HG03457 (cell line): ENCODE data around the gene PSMG1.
"Not testable (repeated sequence)": the region's sequence is repeated elsewhere in the genome, so short reads cannot be mapped to it uniquely, and the experiment has no call there.

ENCODE experiments used
- ATAC-seq: cut with Tn5 transposase; IDR thresholded peaks from one replicate; pipeline ENCODE4 v1.9.1; 2021; ENCODE audit warnings: moderate number of reproducible peaks; ENCODE audit not compliant: unreplicated experiment

The PSMG1 gene

GRCh38 chr21:39157241-39157640 lies 26.0 kb downstream of the PSMG1 start:
- ATAC-seq, result not testable (repeated sequence)

DNA sequence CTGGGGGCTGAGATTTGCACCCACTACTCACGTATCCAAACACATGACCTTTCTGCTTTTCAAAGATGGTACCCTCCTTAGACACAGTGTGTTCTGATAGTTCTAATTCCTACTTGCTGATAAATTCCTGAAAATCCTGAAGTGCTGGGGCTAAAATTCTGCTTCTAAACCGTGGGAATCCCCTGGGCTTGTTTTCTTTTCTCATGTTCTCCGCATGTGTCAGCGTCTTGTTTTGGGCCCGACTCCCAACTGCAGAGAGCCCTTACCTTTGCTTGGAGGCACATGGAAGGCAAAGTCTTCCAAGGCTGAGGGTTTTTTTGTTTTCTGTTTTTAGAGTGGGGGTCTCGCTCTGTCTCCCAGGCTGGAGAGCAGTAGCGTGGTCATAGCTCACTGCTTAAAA lies 27.2 kb downstream of the PSMG1 start:
- no peak for ATAC-seq

DNA sequence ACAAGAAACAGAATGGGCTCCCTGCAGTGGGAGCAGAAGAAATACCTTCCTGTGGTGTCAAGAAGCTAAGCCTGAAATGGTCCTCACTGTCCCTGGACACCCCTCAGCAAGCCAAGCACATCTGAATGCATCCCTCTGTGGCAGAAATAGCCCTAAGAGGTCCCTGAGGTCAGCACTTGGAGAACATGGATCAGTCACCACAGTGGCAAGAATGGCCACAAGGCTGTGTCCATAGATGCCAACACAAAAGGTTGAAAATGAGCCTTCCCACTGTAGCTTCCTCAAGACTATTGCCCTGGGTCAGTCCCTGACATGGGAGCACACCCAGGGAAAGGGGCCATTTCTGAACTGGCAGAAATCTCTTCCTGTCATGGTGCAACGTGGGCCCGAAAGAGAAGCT lies 27.7 kb downstream of the PSMG1 start:
- ATAC-seq, result no peak

DNA sequence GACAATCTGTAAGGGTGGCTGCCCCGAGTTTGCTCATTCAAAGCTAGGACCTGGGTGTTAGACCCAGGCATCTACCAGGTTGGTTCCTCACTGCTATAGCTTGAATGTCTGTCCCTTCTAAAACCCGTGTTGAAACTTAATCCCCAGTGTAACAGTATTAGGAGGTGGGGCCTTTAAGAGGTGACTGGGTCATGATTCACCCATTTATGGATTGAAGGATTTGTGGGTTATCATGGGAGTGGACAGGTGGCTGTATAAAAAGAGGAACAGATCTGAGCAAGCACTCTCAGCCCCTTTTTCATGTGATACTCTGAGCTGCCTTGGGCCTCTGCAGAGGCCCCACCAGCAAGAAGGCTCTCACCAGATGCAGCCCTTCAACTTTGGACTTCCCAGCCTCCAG lies 29.4 kb downstream of the PSMG1 start:
- no peak for ATAC-seq

- no peak for ATAC-seq
These were observed 29.9 kb downstream of the PSMG1 start for GRCh38 chr21:39153373-39153772.

DNA sequence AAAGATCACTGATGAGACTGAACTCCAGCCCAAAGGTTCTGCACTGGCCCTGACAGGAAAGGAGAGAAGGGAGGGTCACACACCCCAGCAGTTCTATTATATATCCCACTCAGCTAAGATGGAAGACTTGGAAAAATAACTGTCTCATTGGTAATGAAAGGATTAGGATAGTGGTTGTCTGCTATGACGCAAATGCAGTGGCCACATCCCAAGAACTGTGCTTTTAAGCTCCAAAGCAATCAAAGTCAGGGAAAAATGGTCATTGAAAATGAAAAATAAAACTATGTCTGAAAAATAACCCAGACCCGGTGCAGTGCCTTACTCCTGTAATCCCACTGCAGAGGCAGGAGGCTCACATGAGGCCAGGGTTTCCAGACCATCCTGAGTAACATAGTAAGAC lies 31.0 kb downstream of the PSMG1 start:
- no peak for ATAC-seq

GRCh38 chr21:39150877-39151276 lies 32.4 kb downstream of the PSMG1 start:
- ATAC-seq, result no peak

- ATAC-seq, result no peak
These were observed 32.9 kb downstream of the PSMG1 start for GRCh38 chr21:39150316-39150715.

DNA sequence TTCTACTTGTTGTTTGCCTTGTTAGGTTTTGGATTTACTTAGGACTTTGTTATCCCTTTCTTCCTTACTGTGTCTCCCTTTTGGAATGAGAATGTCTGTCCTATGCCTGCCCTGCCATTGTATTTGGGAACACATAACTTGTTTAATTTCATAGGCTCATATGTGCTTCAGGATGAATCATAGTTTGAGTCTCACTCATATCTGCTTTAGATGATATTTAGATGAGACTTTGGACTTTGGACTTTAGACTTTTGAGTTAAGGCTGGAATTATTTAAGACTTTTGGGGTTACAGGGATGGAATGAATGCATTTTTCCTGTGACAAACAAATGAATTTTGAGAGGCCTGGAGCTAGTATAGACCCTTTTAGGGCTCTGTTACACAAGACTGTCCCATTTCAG lies 33.4 kb downstream of the PSMG1 start:
- no peak for ATAC-seq

DNA sequence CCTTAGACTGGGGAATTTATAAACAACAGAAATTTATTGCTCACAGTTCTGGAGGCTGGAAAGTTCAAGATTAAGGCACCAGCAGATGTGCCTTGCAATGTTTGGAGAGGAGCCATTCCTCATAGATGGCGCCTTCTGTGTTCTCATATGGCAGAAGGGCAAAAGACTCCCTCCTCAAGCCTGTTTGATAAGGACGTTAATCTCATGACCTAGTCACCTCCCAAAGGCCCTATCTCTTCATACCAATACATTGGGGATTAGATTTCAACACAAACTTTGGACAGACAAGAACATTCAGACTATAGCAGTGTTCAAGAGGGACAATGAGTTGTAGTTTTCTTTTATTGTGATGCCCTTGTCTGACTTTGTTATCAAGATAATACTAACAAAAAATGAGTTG lies 34.3 kb downstream of the PSMG1 start:
- ATAC-seq, result no peak

DNA sequence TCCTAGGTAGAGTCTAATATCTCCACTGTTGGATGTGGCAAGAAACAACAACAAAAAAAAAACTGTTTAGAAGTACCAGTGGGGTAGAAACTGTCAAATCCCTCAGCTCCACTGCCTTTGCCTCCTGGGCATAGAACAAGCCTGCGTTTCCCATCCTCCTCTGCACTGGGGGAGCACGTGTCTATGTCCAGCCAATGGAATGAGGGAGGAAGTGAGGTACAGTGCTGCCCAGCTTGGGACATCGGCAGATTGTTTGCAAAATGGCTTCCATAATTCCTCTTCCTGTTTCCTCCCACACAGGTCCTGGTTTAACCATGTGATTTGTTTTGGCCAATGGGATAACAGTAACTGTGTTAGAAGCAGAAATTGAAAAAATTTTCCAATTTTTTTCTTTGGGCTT lies 39.1 kb downstream of the PSMG1 start:
- ATAC-seq, result no peak

GRCh38 chr21:39142972-39143371 lies 40.3 kb downstream of the PSMG1 start:
- no peak for ATAC-seq

DNA sequence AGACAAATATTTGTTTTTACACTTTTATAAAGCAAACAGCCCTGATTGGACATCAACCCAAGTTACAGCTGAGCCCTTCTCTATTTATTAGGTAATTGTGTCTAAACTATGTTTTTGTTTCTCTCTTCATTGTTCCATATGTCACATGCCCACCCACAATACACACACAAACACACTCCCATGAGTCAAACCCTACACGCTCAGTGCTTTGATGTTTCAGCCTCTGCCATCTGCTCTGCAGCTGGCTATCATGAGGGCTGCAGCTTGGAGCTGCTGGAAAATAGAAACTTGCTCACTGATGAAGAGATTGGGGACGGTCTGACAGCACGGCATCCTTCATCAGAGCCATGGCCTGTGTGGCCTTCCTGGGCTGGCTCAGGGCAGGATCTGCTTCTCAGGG lies 41.7 kb downstream of the PSMG1 start:
- no peak for ATAC-seq

DNA sequence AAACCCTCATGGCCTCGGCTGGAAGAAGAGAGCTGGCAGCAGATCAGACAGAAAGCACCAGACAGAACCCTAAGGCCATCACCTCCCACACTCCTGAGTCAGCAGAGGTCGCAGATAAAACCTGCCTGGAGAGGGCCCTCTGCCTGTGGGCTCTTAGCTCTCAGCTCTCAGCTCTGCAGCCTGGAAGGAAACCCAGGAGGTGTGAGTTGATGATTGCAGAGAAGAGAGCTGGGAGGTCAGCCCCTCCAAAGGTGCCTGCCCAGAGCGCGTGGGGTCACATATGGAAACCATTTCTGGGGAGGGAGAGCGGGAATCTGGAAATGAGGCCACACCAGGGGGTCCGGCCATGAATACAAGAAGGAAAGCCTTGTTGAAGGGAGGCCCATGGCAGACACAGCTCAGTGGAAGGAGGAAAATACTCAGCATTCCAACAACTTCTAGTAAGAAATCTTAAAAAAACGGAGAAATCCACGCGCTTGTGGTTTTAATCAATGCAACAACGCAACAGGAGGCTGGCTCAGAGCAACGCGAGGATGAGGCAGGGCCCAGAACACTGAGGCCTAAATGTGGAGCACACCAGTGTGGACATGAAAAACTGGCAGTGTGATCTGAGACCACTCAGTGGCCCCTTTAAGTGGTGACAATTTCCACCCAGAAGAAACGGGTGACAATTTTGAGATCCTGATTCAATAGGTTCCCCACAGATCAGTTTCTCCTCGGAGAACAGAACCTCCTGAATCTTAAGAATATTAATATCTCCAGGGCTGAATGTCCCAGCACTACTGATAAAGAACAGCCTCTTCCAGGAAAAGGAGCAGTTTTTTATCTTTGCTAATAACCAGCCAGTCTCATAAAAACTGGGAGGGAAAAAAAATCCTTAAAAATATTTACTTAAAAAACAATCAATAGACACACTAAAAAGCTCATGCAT lies 45.7 kb downstream of the PSMG1 start:
- ATAC-seq, result no peak

GRCh38 chr21:39136711-39137110 lies 46.5 kb downstream of the PSMG1 start:
- no peak for ATAC-seq

DNA sequence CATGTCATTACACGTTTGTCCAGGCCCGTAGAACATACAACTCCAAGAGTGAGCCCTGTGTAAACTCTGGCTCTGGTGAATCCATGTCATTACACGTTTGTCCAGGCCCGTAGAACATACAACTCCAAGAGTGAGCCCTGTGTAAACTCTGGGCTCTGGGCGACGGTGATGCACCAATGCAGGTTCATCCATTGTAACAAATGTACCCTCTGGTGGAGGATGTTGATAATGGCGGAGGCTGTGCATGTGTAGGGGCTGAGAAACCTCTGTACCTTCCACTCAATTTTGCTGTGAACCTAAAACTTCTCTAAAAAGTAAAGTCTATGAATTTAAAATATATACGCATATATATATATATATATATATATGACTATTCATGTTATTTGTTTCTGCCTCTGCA lies 47.1 kb downstream of the PSMG1 start:
- ATAC-seq, result not testable (repeated sequence)

DNA sequence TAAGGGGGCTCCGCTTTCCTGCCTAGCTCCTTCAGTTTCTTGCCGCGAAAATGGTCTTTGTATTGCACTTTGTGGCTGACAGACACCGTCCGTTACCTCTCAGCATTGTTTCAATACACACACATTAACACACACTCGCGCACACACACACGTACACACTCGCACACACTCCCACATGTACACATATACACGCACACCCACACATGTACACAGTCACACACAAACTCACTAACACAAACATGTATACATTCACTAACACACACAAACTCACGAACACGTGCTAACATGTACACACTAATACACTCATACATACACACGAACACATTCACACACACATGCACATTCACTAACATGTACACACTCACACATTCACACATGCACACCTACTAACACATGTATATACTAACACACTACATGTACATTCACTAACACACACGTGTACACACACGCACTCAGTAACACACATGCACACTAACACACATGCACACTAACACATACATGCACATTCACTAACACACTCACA lies 48.9 kb downstream of the PSMG1 start:
- no peak for ATAC-seq

GRCh38 chr21:39132248-39132647 lies 51.0 kb downstream of the PSMG1 start:
- no peak for ATAC-seq

DNA sequence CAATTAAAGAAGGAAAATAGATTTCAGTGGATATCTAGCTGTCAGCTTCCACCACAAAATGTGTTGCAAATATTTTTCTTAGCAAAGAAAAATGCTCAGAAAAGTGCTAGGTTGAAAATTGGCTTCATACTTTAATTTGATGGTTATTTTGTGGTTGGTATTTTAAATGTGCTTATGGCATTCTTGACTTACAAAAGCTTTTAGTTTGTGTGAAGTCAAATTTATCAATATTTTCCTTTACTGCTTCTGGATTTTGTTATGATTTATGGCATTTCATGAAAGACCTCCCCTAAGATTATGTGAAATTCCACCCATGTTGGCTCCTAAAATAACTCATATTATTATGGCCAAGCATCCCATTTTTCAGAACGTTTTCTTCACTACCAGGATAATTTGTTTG lies 51.5 kb downstream of the PSMG1 start:
- no peak for ATAC-seq

- ATAC-seq, result no peak
These were observed 55.7 kb downstream of the PSMG1 start for GRCh38 chr21:39127506-39127905.

DNA sequence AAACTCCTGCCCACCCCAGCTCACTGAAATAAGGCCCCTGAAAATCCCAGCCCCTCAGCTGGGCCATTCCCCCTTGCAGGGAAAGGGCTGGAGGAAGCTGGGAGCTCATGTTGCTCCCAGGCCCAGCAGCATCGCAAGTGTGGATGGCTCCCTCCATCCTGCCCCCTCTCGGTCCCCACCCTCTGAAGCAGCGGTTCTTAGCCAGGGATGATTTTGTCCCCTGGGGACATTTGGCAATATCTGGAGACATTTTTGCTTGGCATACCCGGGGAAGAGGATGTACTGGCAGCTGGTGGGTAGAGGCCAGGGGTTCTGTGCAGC lies 56.8 kb downstream of the PSMG1 start:
- ATAC-seq, result no peak

DNA sequence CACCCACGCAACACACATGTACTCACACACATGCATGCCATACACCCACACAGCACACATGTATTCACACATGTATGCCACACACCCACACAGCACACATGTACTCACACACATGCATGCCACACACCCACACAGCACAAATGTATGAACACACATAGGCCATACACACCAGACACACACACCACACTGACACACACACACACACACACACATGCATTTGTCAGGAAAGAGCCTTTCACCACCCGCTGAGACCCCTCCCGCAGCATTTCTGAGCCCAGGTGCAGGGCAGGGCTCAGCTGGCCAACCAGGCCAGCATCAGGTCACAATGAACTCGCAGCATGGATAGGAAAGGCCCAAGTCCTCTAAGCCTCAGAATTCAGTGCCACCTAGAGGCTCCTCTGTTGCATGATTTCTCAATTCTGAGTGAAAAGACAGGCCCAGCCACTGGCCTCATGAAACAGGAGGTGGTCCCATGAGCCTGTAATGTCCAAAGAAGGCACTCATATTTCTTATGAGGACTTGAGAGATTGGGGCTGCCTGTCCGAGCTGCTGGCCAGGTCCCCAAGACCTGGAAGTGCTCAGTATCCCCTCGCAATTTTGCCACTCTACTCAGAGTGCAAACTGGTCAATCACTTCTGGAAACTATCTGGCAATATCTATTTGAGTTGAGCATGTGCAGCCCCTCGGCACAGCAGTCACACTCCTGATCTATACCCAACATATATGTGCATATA lies 57.3 kb downstream of the PSMG1 start:
- ATAC-seq, result no peak
